ENCODE results near the gene ARSK.

The ARSK gene, protein sequence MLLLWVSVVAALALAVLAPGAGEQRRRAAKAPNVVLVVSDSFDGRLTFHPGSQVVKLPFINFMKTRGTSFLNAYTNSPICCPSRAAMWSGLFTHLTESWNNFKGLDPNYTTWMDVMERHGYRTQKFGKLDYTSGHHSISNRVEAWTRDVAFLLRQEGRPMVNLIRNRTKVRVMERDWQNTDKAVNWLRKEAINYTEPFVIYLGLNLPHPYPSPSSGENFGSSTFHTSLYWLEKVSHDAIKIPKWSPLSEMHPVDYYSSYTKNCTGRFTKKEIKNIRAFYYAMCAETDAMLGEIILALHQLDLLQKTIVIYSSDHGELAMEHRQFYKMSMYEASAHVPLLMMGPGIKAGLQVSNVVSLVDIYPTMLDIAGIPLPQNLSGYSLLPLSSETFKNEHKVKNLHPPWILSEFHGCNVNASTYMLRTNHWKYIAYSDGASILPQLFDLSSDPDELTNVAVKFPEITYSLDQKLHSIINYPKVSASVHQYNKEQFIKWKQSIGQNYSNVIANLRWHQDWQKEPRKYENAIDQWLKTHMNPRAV

DNA sequence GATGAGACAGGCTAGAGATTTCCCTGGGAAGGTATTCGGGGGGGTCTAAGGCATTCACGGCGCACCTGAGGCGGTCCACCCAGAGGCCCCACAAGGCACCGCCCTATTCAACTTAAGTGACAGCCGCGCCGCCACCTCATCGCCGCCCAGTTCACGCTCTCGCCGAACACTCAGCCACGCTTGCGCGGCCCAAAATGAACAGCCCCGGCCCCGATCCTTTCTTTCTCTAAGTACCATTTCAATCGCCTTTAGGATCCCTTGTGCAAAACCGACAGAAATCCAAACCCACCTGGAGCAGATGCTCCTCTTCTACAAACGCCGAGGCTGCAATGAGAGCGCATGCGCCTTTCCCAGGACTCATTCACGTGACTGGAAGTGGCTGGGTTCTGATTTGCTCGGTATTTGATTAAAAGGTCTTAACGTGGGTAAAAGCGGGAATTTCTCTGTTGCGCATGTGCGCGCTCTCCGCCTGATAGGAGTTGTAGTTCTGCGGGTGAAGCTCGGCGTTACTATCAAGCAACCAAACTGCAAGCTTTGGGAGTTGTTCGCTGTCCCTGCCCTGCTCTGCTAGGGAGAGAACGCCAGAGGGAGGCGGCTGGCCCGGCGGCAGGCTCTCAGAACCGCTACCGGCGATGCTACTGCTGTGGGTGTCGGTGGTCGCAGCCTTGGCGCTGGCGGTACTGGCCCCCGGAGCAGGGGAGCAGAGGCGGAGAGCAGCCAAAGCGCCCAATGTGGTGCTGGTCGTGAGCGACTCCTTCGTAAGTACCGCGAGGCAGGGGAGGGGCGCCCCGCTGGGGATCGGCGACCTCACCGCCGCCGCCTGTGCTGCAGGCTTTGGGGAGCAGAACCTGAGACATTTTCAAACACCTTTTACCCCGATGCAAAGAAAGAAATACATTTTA, at the start of gene ARSK, which contains the start of gene SKIC3:
Gene ARSK, plus strand, starts transcription at position 455 of the 902 bp plus-strand sequence. Its CDS starts 178 bp downstream, at position 633.
Gene SKIC3, minus strand, starts transcription at position 331 of the 902 bp plus-strand sequence. CDS start 7,827 bp downstream, outside the sequence.
- DNase-seq: peak; percentile 86

DNA sequence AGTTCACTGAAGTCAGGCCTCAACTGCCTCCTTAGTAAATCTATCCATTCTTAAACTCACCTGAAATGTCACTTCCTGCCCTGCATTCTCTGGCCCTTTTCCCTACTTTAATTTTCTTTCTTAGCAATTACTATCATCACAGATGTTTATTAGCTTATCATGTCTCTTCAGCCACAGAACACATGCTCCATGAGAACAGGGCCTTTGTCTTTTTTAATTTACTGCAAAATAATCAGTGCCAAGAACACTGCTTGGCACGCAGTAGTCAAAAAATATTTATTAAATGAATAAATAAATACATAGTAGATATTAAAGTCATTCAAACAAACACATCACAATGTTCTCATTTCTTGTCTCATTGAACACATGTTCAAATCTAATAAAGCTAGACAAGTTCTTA, 46.4 kb upstream of the ARSK start:
- DNase-seq: no peak

DNA sequence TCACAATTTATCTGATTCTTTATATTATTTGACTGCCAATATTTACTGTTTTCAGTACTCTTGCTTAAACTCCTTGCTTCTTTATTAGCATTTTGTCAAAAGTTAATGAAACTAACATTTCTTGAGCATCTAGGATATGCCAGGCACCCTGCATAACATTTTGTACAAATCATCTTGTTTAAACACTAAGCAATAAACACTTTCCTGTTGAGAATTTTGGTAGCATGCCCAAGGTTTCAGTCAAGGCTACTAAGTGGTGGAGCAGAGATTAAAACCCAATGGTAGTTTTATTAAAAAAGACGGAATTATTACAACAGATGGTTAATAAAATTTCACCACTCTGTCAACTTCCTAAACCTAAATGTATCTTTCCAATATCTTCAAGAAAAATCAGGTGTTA, 43.3 kb upstream of the ARSK start:
- DNase-seq: no peak

DNA sequence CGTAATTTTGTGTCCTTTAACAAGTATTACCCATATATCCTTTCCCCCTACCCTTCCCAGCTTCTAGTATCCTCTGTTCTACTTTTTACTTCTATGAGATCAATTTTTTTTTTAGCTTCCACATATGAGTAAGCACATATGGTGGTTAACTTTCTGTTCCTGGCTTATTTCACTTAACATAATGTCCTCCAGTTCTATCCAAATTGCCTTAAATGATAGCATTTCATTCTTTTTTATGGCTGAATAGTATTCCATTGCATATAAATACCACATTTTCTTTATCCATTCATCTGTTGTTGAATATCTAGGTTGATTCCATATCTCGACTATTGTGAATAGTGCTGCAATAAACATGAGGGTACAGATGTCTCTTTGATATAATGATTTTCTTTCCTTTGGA, 36.5 kb upstream of the ARSK start:
- DNase-seq: no peak

DNA sequence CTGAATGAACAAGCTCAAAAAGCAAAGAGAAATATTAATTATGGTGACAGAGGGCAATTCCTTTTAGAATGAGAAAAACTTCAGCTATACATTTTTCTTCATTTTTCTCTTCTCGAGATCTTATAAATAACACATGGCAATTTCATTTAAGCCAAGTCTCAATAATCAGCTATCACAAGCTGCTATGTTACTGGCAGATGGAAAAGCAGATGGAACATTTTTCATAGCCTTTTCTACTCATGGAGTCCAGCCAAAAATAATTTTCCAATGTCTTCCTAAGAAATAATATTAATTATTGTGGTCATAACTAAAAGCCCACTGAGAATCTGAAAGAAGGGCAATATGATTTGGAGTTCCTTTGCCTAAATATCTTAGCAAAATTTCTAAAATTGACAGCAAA, 35.8 kb upstream of the ARSK start:
- no peak for DNase-seq

DNA sequence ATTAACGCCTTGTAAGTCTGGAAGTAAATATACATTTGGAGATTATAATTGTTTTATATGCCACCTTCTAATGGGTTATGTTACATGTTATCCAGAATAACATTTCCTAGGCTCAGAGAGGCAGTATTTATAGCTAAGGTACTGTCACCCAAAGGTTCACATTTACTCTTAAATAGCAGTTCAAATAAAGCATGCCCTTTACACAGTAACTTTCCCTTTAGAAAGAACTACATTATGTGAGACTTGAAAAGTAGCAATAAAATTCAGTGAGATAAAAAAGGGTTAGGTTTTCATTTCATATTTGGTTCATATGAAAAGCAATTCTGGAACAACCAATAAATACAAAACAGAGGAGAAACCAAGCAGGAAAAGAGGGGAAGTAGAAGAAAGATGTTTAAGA, 35.2 kb upstream of the ARSK start:
- DNase-seq: no peak

DNA sequence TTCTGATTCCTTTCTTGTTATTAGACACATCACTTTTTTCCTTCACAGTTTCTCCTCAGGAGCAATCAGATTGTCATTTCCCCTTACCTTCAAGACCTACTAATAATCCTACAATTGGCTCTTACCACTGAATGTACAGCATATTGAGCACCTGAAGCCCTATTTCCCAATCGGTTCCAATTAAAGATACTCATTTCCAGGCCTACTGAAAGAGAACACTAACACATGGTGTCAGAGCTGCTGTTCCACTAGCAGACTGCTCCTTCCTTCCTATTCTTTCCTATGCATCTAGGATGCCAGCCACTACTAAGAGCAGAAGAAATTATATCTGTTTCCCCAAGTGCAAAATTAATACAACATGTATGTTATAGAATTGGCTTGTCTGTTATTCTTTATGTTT, 34.7 kb upstream of the ARSK start:
- no peak for DNase-seq

DNA sequence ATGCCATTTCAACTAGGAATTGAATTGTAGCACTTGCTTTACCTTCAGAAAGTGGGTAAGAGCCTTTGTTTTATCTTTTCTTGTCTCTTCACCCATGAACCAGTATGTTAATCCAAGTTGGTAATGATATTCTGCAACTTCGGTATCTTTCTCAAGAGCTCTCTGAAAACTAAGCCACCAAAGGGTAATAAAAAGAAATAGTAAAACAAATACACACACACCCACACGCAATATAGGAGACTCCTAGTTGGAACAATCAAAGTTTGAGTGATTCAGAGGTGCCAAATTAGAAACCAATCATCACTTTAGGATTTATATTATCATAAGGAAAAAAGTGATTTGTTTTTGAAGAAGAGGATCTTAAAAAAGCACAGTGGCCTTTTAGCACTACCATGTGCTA, 30.5 kb upstream of the ARSK start:
- DNase-seq: no peak

DNA sequence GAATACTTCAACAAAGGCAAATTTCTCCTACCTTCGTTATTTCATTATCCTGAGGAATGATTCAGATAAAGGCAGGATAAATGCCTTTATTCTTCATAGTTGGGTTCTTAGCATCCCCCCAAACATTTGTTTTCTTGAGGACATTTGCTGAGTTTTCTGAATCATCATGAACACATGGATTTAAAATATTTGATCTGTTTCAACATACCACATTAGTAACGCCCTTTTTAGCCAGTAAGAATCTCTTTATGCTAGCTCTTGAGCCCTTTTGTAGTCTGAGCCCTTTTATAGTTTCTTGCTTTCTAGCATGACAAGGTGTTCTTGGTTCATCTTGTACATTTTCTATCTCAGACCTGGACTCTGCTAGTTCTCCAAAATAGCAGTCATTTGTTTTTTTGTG, 28.0 kb upstream of the ARSK start:
- no peak for DNase-seq

DNA sequence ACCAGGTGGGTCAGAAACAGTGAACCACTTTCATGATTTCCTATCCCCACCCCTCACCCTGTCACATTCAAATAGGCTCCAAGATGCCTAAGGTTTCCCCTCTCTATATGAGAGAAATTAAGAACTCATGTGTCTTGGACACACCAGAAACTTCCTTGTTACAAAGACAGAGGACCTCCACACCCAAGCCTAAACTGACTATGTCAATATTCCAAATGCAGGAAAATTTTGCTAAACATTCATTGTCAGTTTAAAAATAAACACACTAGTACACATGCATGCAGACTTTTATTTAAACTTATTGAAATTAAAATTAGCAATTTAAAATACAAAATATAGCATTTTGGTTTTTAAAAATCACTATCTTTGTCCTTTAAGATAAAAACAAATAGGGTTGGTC, 26.3 kb upstream of the ARSK start:
- DNase-seq: no peak

DNA sequence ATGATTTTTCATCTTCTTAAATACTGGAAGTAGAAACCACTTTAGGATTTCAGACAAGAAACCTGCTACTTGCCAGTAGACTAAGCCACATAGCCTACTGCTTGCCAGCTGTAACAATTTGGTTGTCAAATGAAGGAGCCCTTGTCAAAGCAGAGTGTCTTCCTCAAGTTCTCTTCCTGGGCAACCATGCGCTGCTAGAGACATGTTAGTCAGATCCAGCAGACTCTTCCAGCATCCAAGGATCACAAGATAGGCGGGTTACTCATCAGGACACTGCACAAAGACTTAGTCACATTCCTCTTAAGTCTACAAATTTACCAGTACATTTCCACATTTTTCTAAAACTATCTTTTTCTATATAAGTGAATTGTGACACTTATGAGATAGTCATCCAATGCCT, 24.5 kb upstream of the ARSK start:
- DNase-seq: no peak

DNA sequence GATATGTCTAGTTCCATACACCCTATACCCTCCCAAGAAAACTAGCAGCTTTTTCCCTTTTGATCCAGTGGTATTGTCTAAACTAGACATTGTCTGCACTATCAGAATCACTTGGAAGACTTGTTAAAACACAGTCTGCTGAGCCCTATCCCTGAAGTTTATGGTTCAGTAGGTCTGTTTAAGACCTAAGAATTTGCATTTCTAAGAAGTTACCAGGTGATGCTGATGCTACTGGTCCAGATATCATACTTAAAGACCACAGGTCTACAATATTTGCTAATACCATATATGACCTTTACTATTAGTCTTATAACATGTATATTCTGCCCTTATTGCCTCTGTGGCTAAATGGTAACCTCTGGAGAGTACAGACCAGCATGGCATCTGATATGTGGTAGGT, 23.4 kb upstream of the ARSK start:
- no peak for DNase-seq

DNA sequence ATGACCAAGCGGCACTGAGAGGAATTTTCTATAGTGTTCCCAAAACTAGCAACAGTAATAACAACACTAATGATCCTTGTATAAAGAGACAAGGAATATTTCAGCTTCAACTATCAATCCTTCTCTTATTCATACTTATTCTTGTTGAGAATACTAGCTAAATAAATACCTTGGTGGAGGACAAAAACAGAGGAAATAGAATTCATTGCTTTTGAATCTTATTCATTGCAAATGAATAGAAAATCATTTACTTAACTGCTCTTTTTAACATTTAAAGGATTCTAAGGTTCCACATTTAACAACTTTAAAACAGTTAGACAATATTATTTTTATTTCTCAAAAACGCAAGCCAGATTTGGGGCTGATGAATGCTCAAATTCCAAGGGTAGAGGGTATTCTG, 22.5 kb upstream of the ARSK start:
- DNase-seq: no peak

DNA sequence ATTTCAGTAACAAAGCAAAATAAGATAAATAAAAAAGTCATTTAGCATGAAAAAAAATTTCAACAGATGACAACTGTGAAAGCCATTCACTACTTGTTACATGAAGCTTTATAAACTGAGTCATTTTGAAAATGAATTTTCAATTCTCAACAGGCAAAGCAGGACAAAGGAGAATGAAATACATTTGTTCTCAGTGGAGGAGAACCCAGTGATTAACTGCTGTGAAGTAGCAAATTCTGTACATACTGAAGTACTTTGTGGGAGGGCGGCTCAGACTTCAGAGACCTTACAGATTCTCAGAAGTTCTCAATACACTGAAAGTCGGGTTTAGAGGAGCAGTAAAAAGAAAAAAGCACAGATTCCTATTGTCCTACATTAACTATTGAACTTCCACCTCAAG, 21.8 kb upstream of the ARSK start:
- DNase-seq: no peak

DNA sequence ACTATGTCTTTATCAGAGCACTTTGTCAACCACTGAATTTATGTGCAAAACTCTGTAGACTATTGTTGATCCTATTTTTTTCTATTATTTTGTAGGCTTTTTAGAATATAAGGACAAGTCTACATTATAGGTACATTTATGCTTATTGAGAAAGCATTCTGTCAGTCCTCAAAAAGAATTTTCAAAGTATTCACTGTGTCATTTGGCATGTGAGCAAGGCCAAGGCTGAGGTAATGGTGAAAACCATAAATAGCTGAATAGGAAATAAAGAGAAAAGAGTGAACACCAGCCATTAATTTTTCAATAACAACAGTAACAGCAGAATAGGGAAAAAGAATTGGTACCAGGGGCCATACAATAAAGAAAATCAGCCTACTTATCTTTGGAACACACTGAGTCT, 21.1 kb upstream of the ARSK start:
- DNase-seq: no peak

DNA sequence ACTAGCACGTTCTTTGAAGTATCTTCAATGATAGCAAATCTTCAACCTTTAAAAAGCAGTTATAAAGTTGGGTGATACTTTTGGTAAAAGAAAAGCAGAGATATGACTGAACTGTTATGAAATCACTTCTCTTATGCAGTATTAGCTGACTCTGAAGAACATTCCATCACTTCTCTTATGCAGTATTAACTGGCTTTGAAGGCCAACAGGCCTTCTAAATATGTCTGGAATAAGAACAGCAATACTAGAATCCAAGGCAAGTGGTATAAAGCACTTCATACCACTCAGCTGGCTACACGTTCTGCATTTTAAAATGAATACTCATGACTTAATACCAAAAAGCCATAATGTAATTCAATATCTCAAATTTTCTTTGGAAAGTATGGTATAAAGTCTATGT, 17.4 kb upstream of the ARSK start:
- DNase-seq: no peak

DNA sequence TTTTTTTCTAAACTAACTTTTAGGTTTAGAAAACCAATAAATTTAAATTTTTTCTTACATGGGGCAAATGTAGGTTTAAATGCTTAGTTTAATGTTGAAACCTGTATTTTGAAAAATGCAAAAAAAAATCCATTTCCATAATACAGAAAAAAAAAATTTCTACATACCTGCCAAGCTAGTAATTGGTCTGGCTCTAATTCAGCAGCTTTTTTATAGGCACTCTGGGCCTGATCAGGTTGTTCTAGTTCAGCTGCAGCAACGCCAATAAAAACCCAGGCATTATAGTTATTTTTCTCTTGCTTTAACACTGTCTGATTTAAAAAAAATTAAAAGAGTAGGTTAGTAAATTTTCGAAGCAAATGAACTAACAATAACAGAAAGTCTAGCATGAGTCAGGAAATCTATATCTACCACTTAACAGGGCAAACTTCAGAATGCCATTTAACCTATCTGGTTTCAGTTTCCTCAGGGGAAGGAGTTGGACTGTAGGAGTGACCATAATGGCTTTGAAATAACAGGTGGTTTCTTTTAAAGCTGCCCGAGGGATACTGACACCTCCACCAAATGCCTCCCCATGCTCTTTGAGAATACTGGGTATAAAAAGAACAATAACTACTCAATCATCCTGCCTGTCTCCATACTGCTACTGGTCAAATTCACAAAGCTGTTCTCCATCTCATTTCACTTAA, 11.7 kb upstream of the ARSK start:
- no peak for DNase-seq

DNA sequence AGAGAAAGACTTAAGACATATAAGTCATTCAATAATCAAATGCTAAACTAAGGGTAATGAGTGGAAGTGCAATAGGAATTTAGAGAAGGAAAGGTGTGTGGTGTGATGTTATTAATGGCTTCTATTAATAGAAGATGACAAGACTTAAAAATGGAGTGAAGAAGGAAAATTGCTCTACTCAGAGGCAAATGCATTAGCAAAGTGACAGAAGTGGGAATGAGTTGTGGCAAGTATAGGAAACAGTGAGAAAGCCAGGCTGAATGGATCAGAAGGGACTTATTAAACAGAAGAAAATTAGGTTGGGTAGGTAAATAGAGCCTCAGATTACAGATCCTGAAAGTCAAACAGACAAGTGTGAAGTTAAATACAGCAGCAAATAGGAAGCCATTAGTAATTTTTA, 5.9 kb upstream of the ARSK start:
- DNase-seq: no peak

DNA sequence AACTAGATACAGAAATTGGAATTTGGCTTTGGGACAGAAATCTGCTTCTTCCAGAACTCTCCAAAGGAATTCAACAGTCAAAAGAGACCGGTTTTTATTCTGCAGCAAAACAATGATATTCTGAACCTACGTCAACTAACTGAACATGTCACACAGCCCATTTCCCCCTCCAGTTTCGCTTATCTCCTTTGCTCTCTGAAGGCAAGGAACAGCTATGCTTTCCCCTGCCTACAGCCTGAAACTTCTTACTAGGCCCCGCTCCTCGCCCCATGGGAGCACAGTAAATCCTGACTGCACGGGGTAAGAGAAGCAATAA, 612 bp upstream of the ARSK start:
- DNase-seq: no peak

DNA sequence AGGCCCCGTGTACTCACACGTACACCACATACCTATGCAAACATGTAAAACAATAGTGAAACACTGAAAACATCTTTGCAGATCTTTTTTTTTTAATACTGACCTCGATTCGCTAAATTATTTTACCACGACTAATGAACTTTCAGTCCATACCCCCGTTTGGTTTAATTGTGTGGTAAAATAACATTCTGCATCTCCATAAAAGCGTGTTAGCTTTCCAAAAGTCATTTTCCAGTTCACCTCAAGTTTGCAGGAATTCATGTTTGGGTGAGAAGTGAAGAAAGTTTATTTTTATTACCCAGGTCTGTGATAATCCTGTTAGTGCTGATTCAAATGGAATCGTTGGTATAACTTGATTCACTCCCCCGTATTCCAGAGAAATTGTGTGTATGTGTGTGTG, 652 bp downstream of the ARSK start:
- no peak for DNase-seq

DNA sequence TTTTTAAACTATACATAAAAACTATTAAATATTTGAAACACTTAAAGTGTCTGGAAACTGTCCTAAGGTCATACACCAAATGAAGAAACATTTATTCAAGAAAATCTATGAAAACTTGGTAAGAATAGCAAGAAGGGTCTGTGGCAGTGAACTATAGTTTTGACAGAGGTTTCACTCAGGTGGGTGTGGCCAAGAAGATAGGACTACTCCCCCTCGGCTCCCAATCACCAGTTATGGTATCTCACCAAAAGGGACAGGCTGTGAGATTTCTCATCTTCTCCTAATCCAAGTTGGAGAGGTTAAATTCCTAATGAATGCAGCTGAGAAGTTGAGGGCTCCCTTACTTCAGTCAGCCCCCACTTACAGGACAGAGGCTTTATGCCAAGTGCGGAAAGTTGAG, 2.9 kb downstream of the ARSK start:
- DNase-seq: no peak

DNA sequence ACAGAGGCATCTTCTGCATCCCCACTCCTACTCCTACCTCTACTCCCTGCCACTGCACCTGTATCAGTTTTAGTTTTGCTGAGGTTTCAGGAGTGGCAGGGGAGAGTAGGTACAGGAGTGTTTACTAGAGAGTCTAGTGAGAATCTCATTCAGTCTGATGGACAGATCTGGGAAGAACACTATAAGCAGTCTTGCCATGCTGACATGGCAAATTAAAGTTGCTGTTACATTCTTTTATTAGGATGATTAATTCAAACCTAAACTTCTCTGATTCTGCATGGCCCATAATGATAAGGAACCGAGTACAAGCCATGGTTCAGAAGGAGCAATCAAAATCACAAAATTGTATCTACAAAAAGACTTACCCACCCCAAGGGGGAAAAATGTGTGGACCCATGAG, 7.4 kb downstream of the ARSK start:
- DNase-seq: no peak

DNA sequence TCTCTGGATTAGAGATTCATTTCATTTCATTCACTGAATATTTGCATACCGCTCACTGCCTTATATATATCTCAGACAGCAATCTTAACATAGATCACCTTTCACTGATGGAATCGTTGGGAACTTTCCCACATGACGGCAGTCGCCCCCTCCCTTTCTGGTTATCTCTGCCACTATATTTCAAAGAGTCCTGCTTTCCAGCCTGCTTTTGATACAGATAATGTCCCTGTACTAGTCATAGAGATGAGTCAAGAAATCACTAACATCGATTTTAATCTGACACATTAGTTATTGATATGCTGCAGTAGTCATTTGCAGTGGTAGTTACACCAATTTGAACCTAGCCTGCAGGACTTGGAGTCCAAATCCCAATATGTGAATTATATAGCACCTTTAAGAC, 8.5 kb downstream of the ARSK start:
- DNase-seq: no peak
